ENCODE measurements around the gene SDK1. TPM values are rescaled to one million over a fixed set of nuclear protein-coding genes. Genes with fewer than 3 reads are reported as not detected.

Gene SDK1
- total RNA-seq, 4 donors from 2014 or later: under 0.01 to 16.2 (median 7.2) TPM

- TF ChIP-seq POLR2A (IDR thresholded peaks at IDR 0.05): no peak
- no peak for TF ChIP-seq CTCF (IDR thresholded peaks at IDR 0.05)
- Histone ChIP-seq H3K9me3 (no peaks in the 10 kb centered on the region), H3K4me3 (no peak overlapping the region), H3K27ac (no peak overlapping the region), H3K4me1 (no peaks in the 10 kb centered on the region), H3K27me3 (no peaks in the 10 kb centered on the region), H3K36me3 (no peaks in the 10 kb centered on the region)
- DNase-seq: no peak
- intact Hi-C loops (cut with DNase I; ENCODE audit: low total_unique reads): no loop called here
Measured at GRCh38 chr7:4237296-4238235, 936.5 kb downstream of the SDK1 start.

GRCh38 chr7:4238861-4239260 lies 937.8 kb downstream of the SDK1 start:
- no peaks in the 10 kb centered on the region for H3K4me1 ChIP-seq
- no peak for TF ChIP-seq CTCF (IDR thresholded peaks at IDR 0.05)
- no peak for TF ChIP-seq POLR2A (IDR thresholded peaks at IDR 0.05)
- H3K27me3 ChIP-seq: no peaks in the 10 kb centered on the region
- H3K27ac ChIP-seq: no peak overlapping the region
- no peak overlapping the region for H3K4me3 ChIP-seq
- H3K9me3 ChIP-seq: no peaks in the 10 kb centered on the region
- H3K36me3 ChIP-seq: no peaks in the 10 kb centered on the region
- intact Hi-C loops (cut with DNase I; ENCODE audit: low total_unique reads): no loop called here
- DNase-seq: no peak

- no peak for DNase-seq
- Histone ChIP-seq H3K36me3 (no peaks in the 10 kb centered on the region), H3K4me1 (no peaks in the 10 kb centered on the region), H3K4me3 (no peak overlapping the region), H3K27ac (no peak overlapping the region), H3K27me3 (no peaks in the 10 kb centered on the region), H3K9me3 (no peaks in the 10 kb centered on the region)
- intact Hi-C loops (cut with DNase I; ENCODE audit: low total_unique reads): no loop called here
- TF ChIP-seq POLR2A (IDR thresholded peaks at IDR 0.05) (no peak), CTCF (IDR thresholded peaks at IDR 0.05) (no peak)
Measured at GRCh38 chr7:4240042-4240441, 939.0 kb downstream of the SDK1 start.

- H3K36me3 ChIP-seq: no peaks in the 10 kb centered on the region
- no peak overlapping the region for H3K4me3 ChIP-seq
- intact Hi-C loops (cut with DNase I; ENCODE audit: low total_unique reads): no loop called here
- H3K27ac ChIP-seq: no peak overlapping the region
- no peaks in the 10 kb centered on the region for H3K9me3 ChIP-seq
- no peak for DNase-seq
- TF ChIP-seq POLR2A (IDR thresholded peaks at IDR 0.05) (no peak), CTCF (IDR thresholded peaks at IDR 0.05) (no peak)
- no peaks in the 10 kb centered on the region for H3K4me1 ChIP-seq
- H3K27me3 ChIP-seq: no peaks in the 10 kb centered on the region
Measured at GRCh38 chr7:4240520-4241303, 939.7 kb downstream of the SDK1 start.

- Histone ChIP-seq H3K27me3 (no peaks in the 10 kb centered on the region), H3K4me3 (no peak overlapping the region), H3K4me1 (no peaks in the 10 kb centered on the region), H3K9me3 (no peaks in the 10 kb centered on the region), H3K36me3 (no peaks in the 10 kb centered on the region), H3K27ac (no peak overlapping the region)
- TF ChIP-seq CTCF (IDR thresholded peaks at IDR 0.05): no peak
- no peak for TF ChIP-seq POLR2A (IDR thresholded peaks at IDR 0.05)
- intact Hi-C loops (cut with DNase I; ENCODE audit: low total_unique reads): no loop called here
- no peak for DNase-seq
Measured at GRCh38 chr7:4241304-4241612, 940.2 kb downstream of the SDK1 start.

All from uterus (tissue), 4 donors.